Endometrial microvascular endothelial cells (primary cell): Measurements from ENCODE around the gene TCF4. TPM values are rescaled to one million over a fixed set of nuclear protein-coding genes. Genes with fewer than 3 reads are reported as not detected.
"Not testable (repeated sequence)": the region's sequence is repeated elsewhere in the genome, so short reads cannot be mapped to it uniquely, and the experiment has no call there.

Experiments
- in situ Hi-C: cut with HindIII; loops from 2 replicates; pipeline ENCODE4 v1.10.0; 2017; ENCODE audit warnings: low sequenced_read_pairs, low pct_unique_long_range_greater_than_20kb; ENCODE audit errors: inconsistent ontology term
- total RNA-seq: library from RNA; depleted of rRNA; stranded (reverse); fragments of >200 nt; gene quantifications from one replicate; pipeline ENCODE4 v1.2.3, GENCODE V29; 2015; ENCODE audit errors: inconsistent ontology term

Gene TCF4
- total RNA-seq, 1 donor from 2014 or later: 80.0 TPM

DNA sequence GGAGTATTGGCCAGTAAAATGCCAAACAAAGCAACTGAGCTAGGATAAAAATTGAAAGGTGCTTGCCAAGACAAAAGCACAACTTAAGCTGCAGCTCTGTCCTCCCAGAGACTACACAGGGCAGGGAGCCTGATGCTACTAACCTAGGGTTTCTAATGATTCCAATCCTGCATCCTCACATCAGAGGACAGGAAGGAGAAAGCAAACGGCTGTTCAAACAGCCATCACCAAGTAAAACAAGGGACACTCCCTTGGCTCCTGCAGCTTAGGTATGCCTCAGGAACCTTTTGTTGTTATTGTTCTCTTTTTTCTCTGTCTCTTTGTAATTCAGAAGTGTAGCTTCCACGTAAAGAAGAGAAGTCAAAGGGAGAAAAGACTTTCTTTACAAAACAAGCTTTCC is 99.5 kb downstream of the TCF4 start:
- in situ Hi-C loops: no loop called here

GRCh38 chr18:55487997-55488396 is 100.0 kb downstream of the TCF4 start:
- in situ Hi-C loops: no loop called here

- in situ Hi-C loops: no loop called here
Measured at GRCh38 chr18:55486936-55487335, 101.1 kb downstream of the TCF4 start.

DNA sequence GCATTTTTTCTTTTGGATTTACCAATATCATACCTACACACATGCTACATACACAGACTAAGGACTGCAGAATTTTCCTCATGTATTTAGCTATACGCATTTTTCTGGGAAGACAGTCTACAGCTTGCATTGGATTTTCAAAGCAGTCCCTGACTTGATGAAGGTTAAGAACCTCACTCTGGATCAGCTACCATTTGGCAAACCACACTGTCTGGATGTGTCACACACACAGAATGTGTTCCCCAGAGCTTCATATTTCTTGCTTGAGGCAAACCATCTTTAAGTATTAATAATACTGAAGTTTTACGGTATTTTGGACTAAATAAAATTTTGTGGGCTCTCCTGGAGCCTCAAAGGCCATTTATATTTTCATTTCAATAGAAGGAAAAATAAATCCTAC is 102.3 kb downstream of the TCF4 start:
- in situ Hi-C loops: no loop called here

DNA sequence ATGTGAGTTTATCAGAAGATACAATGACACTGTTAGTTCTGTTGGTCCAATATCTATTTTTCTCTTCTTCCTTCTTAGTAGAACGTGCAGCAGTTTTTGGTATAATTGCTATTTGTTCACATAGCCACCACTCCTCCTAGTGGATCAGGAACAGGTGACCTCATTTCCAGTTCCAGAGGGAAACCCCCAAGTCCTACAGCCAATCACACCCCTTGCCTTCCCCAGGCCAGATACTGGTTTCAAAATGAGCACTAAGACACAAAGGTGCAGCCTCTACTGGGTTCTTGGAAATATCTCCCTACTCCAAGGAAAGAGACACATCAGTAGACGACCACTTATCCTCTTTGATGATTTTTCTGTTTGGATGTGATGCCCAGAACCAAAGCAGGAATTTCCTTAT is 103.2 kb downstream of the TCF4 start:
- in situ Hi-C loops: no loop called here

- in situ Hi-C loops: no loop called here
Measured at GRCh38 chr18:55483266-55483871, 104.6 kb downstream of the TCF4 start.

DNA sequence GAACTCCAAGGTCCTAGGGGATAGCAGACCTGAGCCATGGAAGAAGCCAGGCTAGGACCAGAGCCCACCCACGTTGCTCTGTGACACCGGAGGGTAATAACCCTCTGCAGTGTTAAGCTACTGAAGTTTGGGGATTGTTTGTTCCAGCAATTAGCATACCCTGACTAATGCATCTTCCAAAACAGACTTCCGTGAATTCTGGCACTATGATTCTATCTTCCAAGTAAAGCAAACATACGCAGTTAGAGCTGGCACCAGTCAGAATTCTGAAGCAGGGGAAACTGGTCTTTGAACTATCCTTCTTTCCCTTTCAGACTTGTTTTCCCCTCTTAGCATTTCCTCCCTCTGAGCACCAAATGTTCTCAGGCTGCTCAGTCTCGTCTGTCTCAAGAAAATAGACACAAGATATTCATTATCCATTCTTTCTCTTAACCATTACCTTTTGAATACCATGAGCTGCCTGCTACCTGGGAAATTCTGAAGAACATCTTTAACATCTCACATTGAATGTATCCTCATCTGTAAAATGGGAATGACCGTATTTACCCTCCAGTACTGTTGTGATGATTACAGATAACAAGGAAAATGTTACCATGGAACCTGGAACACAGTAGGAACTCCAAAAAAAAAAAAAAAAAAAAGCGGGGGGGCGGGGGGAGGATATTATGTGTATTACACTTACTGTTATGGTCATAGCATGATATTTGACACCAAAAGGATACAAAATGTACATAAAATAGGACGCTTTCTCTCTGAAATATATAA is 108.2 kb downstream of the TCF4 start:
- in situ Hi-C loops: no loop called here

DNA sequence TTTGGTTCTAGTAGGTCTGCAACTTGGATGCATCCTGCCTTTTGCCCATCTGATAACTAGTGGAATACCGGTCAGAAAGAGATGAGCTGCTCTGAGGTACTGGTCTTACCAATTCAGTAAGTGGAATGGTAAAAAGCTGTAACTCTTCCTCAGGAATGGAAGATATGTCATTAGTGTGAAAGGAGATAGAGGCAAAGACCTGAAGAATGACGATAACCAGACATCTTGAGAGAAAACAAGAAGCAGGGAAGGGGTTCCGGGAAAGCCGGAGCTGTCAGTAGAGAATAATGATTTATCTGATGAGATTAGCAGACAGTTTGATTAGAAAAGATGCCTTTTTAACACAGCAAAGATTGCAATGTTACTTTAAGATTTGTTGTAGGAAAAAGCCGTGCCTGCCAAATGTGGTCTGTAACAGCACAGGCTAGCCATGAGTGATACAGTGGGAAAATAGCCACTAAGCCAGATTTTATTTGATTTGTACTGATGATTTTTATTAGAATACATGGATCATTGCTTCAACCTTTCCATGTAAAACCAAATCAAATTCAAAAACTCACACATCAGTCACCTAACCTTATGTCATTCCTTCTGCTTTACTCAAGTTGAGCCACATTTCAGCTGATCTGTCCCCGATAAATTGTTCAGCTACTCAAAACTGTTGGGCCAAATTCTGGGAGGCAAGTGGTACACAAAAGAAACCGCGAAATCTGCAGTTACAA is 110.0 kb downstream of the TCF4 start:
- in situ Hi-C loops: no loop called here

GRCh38 chr18:55477499-55477859 is 110.5 kb downstream of the TCF4 start:
- in situ Hi-C loops: no loop called here

- in situ Hi-C loops: no loop called here
Measured at GRCh38 chr18:55475916-55476315, 112.1 kb downstream of the TCF4 start.

- in situ Hi-C loops: no loop called here
Measured at GRCh38 chr18:55475467-55475866, 112.5 kb downstream of the TCF4 start.

- in situ Hi-C loops: no loop called here
Measured at GRCh38 chr18:55473560-55473959, 114.4 kb downstream of the TCF4 start.

DNA sequence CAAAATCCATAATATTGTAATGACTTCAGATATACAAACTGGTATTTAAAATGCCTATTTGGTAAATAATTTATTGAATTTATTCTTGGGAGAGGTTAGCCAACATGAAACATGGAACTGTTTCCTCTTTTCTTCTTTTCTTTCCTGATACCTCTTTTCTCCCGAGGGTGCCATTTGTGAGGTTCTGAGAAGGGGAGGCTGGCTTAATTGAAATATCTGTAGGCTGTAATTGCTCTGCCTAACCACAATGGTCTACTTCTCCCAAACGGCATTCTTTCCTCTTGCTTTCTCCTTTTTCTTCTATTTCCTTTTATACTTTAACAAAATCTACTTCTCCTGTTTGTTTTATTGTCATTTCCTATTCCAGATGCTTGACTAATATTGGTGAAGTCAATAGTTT is 114.9 kb downstream of the TCF4 start:
- in situ Hi-C loops: no loop called here

GRCh38 chr18:55470826-55471225 is 117.2 kb downstream of the TCF4 start:
- in situ Hi-C loops: no loop called here

DNA sequence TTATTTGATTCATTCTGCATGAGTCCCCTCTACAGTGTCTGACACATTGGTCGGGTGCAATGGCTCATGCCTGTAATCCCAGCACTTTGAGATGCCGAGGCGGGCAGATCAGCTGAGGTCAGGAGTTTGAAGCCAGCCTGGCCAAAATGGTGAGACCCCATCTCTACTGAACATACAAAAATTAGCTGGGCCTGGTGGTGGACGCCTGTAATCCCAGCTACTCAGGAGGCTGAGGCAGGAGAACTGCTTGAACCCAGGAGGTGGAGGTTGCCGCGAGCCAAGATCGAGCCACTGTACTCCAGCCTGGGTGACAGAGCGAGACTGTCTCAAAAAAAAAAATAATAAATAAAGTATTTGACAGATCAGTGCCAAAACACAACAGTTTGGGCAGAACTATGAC is 118.9 kb downstream of the TCF4 start:
- in situ Hi-C loops: not testable (repeated sequence)

DNA sequence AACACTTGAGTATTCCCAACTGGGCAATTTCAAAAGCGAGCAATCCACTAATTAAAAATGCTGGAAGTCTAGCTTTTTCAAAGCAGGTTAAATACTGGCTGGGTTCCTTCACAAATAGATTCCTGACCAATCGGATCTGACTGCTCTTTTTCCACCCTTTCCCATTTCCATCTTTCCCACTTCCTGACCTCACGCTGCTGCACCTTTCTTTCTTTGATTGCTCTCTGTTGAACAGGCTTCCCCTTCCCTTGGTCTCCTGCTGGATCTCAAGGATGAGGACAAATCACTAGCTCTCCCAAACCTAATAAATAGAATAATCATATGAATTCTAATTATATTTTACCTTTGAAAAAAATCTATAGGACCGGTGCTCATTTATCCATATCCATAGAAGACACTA is 121.2 kb downstream of the TCF4 start:
- in situ Hi-C loops: no loop called here

DNA sequence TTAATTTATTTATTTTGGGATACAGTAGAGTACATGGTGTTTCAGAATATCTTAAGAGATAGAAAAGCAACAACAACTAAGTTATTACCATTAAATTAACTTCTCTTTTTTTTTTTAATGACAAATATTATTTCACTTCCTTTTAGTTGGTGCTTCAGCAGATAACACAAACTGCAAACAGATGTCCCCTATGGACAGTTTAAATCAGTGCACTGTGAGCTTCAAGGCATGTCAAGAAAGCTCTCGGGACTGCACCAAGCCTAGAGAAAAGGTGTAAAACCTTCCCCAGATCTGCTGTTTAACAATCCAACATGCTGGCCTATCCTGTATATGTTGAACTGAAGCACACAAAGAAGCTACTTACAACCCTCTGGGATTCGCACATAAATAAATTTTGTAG is 122.7 kb downstream of the TCF4 start:
- in situ Hi-C loops: no loop called here

GRCh38 chr18:55464581-55464980 is 123.4 kb downstream of the TCF4 start:
- in situ Hi-C loops: no loop called here

- in situ Hi-C loops: no loop called here
Measured at GRCh38 chr18:55462652-55463051, 125.3 kb downstream of the TCF4 start.

DNA sequence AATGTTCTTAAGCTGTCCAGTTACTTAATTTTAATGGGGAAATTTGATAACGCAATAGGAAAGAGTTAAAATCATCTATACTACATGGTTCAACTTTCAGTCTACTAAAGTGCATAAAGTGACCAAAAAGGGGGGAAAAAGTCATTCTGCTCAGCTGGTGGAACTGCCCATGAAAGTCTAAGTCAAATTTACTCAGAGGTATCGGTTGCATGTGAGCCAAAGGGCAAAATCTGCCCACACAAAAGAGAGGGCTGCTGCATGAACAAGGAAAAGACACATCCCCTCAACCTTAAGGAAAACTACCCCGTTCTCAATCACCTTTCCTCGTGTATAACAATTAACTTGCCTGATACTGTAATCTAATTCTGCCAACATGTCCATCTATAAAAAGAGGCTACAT is 126.1 kb downstream of the TCF4 start:
- in situ Hi-C loops: no loop called here
